Heart left ventricle (tissue), 13 donors: ENCODE measurements around the gene SKP1.

Experiments
- POLR2A ChIP-seq, 2 donors: fragments of 450-650 bp; IDR thresholded peaks; one replicate each; pipeline ENCODE4 v1.6.1; 2017; ENCODE audit warnings: antibody characterized with exemption in 2 of 2, mild to moderate bottlenecking in 2 of 2, moderate library complexity in 2 of 2
- TF ChIP-seq, protein P1 (sequence below), 12 donors: fragments of 200-600 bp; sonication (generic) in 4 of 12; IDR thresholded peaks; one replicate each; pipeline versions ENCODE4 v1.5.0 to v1.8.0; 2018 to 2022; ENCODE audit warnings: antibody characterized with exemption in 12 of 12, mild to moderate bottlenecking in 5 of 12
- donor health status: ischemic (EF 13 %, LVEDD 7.1; RV severe dilation, severe dysfunction).
- donor health status: DM: no; HTN: yes; CAD: no.
- donor health status: DM: no; HTN: no; CAD: no.
- donor health status: ischemic (EF 25% LVEDD 6.9; RV normal size, moderate dysfunction).
- donor health status: ischemic (EF 25% LVEDD 5.7; RV mildly dilated, moderate dysfunction).
- donor health status: ischemic (EF 35%, LVEDD 5.7; RV mildly dilated, moderate dysfunction).
- donor health status: nonischemic (EF 11% LVEDD 7.7; RV severe dilation, severe dysfunction).
- donor health status: DM: yes; HTN: yes; CAD: no.
- donor health status: PGD.
- donor health status: ischemic (EF 29% LVEDD 5.4; RV normal size, mild dysfunction).
- donor health status: nonischemic (EF 23%, LVEDD 6.1; RV moderate dilation, normal function).

DNA sequence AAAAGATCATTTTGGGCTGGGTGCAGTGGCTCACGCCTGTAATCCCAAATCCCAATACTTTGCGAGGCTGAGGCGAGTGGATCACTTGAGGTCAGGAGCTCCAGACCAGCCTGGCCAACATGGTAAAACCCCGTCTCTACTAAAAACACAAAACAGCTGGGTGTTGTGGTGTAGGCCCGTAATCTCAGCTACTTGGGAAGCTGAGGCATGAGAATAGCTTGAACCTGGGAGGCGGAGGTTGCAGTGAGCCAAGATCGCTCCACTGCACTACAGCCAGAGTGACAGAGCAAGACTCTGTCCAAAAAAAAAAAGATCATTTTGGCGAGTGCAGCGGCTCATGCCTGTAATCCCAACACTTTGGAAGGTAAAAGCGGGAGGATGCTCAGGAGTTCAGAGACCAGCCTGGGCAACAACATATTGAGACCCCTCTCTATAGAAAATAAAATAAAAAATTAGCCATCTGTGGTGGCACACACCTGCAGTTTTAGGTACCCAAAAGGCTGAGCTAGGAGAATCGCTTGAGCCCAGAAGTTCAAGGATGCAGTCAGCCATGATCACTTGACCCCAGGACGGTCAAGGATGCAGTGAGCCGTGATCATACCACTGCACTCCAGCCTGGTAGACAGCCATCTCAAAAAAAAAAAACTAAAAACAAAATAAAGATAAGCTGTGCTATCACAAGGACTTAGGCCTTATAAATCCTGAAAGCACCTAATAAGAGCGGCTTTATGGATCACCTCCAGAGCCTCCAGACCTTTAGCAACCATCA, 32.9 kb upstream of the SKP1 start:
- TF ChIP-seq, protein P1, sequence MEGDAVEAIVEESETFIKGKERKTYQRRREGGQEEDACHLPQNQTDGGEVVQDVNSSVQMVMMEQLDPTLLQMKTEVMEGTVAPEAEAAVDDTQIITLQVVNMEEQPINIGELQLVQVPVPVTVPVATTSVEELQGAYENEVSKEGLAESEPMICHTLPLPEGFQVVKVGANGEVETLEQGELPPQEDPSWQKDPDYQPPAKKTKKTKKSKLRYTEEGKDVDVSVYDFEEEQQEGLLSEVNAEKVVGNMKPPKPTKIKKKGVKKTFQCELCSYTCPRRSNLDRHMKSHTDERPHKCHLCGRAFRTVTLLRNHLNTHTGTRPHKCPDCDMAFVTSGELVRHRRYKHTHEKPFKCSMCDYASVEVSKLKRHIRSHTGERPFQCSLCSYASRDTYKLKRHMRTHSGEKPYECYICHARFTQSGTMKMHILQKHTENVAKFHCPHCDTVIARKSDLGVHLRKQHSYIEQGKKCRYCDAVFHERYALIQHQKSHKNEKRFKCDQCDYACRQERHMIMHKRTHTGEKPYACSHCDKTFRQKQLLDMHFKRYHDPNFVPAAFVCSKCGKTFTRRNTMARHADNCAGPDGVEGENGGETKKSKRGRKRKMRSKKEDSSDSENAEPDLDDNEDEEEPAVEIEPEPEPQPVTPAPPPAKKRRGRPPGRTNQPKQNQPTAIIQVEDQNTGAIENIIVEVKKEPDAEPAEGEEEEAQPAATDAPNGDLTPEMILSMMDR (IDR thresholded peaks at IDR 0.05): no peak
- TF ChIP-seq POLR2A (IDR thresholded peaks at IDR 0.05): no peak
